GM18873 (cell line): ENCODE measurements around the gene RNFT2.

Experiments
- ATAC-seq: cut with Tn5 transposase; IDR thresholded peaks from one replicate; pipeline ENCODE4 v1.9.1; 2021; ENCODE audit warnings: mild to moderate bottlenecking, moderate library complexity, moderate number of reproducible peaks; ENCODE audit not compliant: unreplicated experiment, low FRiP score

RNFT2 gene

GRCh38 chr12:116863275-116863767, 125.2 kb downstream of the RNFT2 start:
- no peak for ATAC-seq

GRCh38 chr12:116864371-116865160, 126.5 kb downstream of the RNFT2 start:
- ATAC-seq = no peak

- ATAC-seq = no peak
These were observed 129.4 kb downstream of the RNFT2 start for GRCh38 chr12:116867523-116867922.

- ATAC-seq = no peak
These were observed 132.2 kb downstream of the RNFT2 start for GRCh38 chr12:116870306-116870705.

GRCh38 chr12:116874324-116874995, 136.3 kb downstream of the RNFT2 start:
- no peak for ATAC-seq

GRCh38 chr12:116876151-116876869, 138.2 kb downstream of the RNFT2 start:
- ATAC-seq = no peak

GRCh38 chr12:116878567-116879508, 140.7 kb downstream of the RNFT2 start:
- ATAC-seq = no peak

- no peak for ATAC-seq
These were observed 141.5 kb downstream of the RNFT2 start for GRCh38 chr12:116879509-116880212.

GRCh38 chr12:116880213-116880816, 142.2 kb downstream of the RNFT2 start:
- no peak for ATAC-seq

- no peak for ATAC-seq
These were observed 142.8 kb downstream of the RNFT2 start for GRCh38 chr12:116880817-116881324.

- ATAC-seq = no peak
These were observed 143.3 kb downstream of the RNFT2 start, which contains the start of gene HRK for GRCh38 chr12:116881325-116881876. HRK (minus strand) TSS chr12:116881441; CDS start chr12:116881307, 134 bp downstream.

- no peak for ATAC-seq
These were observed 143.9 kb downstream of the RNFT2 start for GRCh38 chr12:116881877-116882507.

- no peak for ATAC-seq
These were observed 144.6 kb downstream of the RNFT2 start for GRCh38 chr12:116882742-116883141.

GRCh38 chr12:116884871-116885270, 146.8 kb downstream of the RNFT2 start:
- no peak for ATAC-seq

- no peak for ATAC-seq
These were observed 147.4 kb downstream of the RNFT2 start for GRCh38 chr12:116885491-116885890.

GRCh38 chr12:116887244-116887643, 149.1 kb downstream of the RNFT2 start:
- no peak for ATAC-seq

GRCh38 chr12:116887897-116888296, 149.8 kb downstream of the RNFT2 start:
- no peak for ATAC-seq

GRCh38 chr12:116890330-116890729, 152.2 kb downstream of the RNFT2 start:
- no peak for ATAC-seq
